H9 (cell line): Measurements from ENCODE around the gene PTGDR2. TPM values are rescaled to one million over a fixed set of nuclear protein-coding genes. Genes with fewer than 3 reads are reported as not detected.

Source experiments
- DNase-seq: peaks from one replicate; pipeline ENCODE4 v3.0.0-alpha.2; 2017
- H2AFZ ChIP-seq: one replicate; pipeline ENCODE4 v1.6.1; 2013; ENCODE audit warnings: mild to moderate bottlenecking, low read length, control low read depth, moderate library complexity
- H2AK5ac ChIP-seq: 2 replicates; pipeline ENCODE4 v1.6.1; 2013; ENCODE audit warnings: low read length, control low read depth, mixed read lengths; ENCODE audit not compliant: insufficient read length
- H2BK120ac ChIP-seq: one replicate; pipeline ENCODE4 v1.6.1; 2013; ENCODE audit warnings: low read depth, mild to moderate bottlenecking, low read length, control low read depth, inconsistent platforms; ENCODE audit not compliant: poor library complexity, severe bottlenecking
- H2BK12ac ChIP-seq: 2 replicates; pipeline ENCODE4 v1.6.1; 2013; ENCODE audit warnings: low read length, control low read depth, mixed read lengths, low read depth; ENCODE audit not compliant: insufficient read length
- H2BK15ac ChIP-seq: 2 replicates; pipeline ENCODE4 v1.6.1; 2013; ENCODE audit warnings: low read depth, low read length, control low read depth
- H2BK20ac ChIP-seq: one replicate; pipeline ENCODE4 v1.6.1; 2013; ENCODE audit warnings: low read depth, mild to moderate bottlenecking, low read length, control low read depth, inconsistent platforms; ENCODE audit not compliant: poor library complexity, severe bottlenecking
- H2BK5ac ChIP-seq: 2 replicates; pipeline ENCODE4 v1.6.1; 2013; ENCODE audit warnings: low read length, control low read depth, mixed read lengths; ENCODE audit not compliant: insufficient read length
- H3K14ac ChIP-seq: 2 replicates; pipeline ENCODE4 v1.6.1; 2013; ENCODE audit warnings: low read length, control low read depth; ENCODE audit not compliant: insufficient read depth
- H3K18ac ChIP-seq: 2 replicates; pipeline ENCODE4 v1.6.1; 2013; ENCODE audit warnings: low read depth, mild to moderate bottlenecking, mixed read lengths, low read length, control low read depth; ENCODE audit not compliant: insufficient read length
- H3K23ac ChIP-seq: 2 replicates; pipeline ENCODE4 v1.6.1; 2013; ENCODE audit warnings: low read length, control low read depth, mixed read lengths, low read depth; ENCODE audit not compliant: insufficient read length
- H3K23me2 ChIP-seq: 2 replicates; pipeline ENCODE4 v1.6.1; 2013; ENCODE audit warnings: low read depth, mild to moderate bottlenecking, mixed read lengths, low read length, control low read depth; ENCODE audit not compliant: insufficient read length, poor library complexity, severe bottlenecking
- H3K27ac ChIP-seq: 2 replicates; pipeline ENCODE4 v1.5.1; 2013; ENCODE audit warnings: low read length, control low read depth, mixed read lengths, low read depth; ENCODE audit not compliant: insufficient read length
- H3K27me3 ChIP-seq: 2 replicates; pipeline ENCODE4 v1.6.1; 2013; ENCODE audit warnings: low read length, control low read depth, inconsistent platforms; ENCODE audit not compliant: insufficient read depth
- H3K4ac ChIP-seq: 2 replicates; pipeline ENCODE4 v1.6.1; 2013; ENCODE audit warnings: low read depth, mild to moderate bottlenecking, control low read depth, inconsistent platforms, low read length, moderate library complexity
- H3K4me1 ChIP-seq: 2 replicates; pipeline ENCODE4 v1.6.1; 2013; ENCODE audit warnings: low read length, control low read depth, inconsistent platforms; ENCODE audit not compliant: insufficient read depth
- H3K4me2 ChIP-seq: 2 replicates; pipeline ENCODE4 v1.6.1; 2013; ENCODE audit warnings: low read length, control low read depth, mixed read lengths; ENCODE audit not compliant: insufficient read length, insufficient read depth
- H3K56ac ChIP-seq: 2 replicates; pipeline ENCODE4 v1.6.1; 2013; ENCODE audit warnings: low read depth, mild to moderate bottlenecking, mixed read lengths, low read length, control low read depth; ENCODE audit not compliant: insufficient read length
- H3K79me1 ChIP-seq: 2 replicates; pipeline ENCODE4 v1.6.1; 2013; ENCODE audit warnings: low read depth, mild to moderate bottlenecking, moderate library complexity, low read length, control low read depth, inconsistent platforms; ENCODE audit not compliant: insufficient read depth, poor library complexity, severe bottlenecking
- H3K79me2 ChIP-seq: 2 replicates; pipeline ENCODE4 v1.6.1; 2013; ENCODE audit warnings: low read length, control low read depth, inconsistent platforms; ENCODE audit not compliant: insufficient read depth
- H3K9ac ChIP-seq: 2 replicates; pipeline ENCODE4 v1.6.1; 2013; ENCODE audit warnings: low read length, control low read depth, mixed read lengths; ENCODE audit not compliant: insufficient read length; ENCODE audit errors: extremely low read depth
- H3K9me3 ChIP-seq: one replicate; pipeline ENCODE4 v1.6.1; 2013; ENCODE audit warnings: low read depth, low read length, inconsistent platforms; ENCODE audit not compliant: control insufficient read depth
- H3T11ph ChIP-seq: one replicate; pipeline ENCODE4 v1.6.1; 2013; ENCODE audit warnings: mild to moderate bottlenecking, low read length, control low read depth, inconsistent platforms
- H4K20me1 ChIP-seq: one replicate; pipeline ENCODE4 v1.6.1; 2013; ENCODE audit not compliant: control insufficient read depth, insufficient read length, insufficient read depth
- H4K5ac ChIP-seq: 2 replicates; pipeline ENCODE4 v1.6.1; 2013; ENCODE audit warnings: low read depth, mild to moderate bottlenecking, mixed read lengths, low read length, control low read depth; ENCODE audit not compliant: insufficient read length
- H4K8ac ChIP-seq: replicated peaks from 2 replicates; pipeline ENCODE4 v1.6.1; 2013; ENCODE audit warnings: low read length, control low read depth, mixed read lengths, low read depth; ENCODE audit not compliant: insufficient read length
- H4K91ac ChIP-seq: 2 replicates; pipeline ENCODE4 v1.6.1; 2013; ENCODE audit warnings: low read depth, mild to moderate bottlenecking, moderate library complexity, mixed read lengths, low read length, control low read depth; ENCODE audit not compliant: insufficient read length
- H3K27ac Mint-ChIP-seq, 3 experiments: 2 replicates in 2 of 3; 3 replicates in 1 of 3; pipeline ENCODE4 v1.8.0; 2020 to 2021; ENCODE audit warnings: mixed read lengths in 3 of 3, mild to moderate bottlenecking in 1 of 3, moderate library complexity in 1 of 3
- H3K27me3 Mint-ChIP-seq: 2 replicates; pipeline ENCODE4 v1.8.0; 2021; ENCODE audit warnings: low read depth, mild to moderate bottlenecking, moderate library complexity, mixed read lengths
- H3K36me3 Mint-ChIP-seq, 3 experiments: 2 replicates in 2 of 3; 3 replicates in 1 of 3; pipeline ENCODE4 v1.8.0; 2020 to 2021; ENCODE audit warnings: low read depth in 3 of 3, mixed read lengths in 3 of 3; ENCODE audit not compliant: insufficient read depth in 1 of 3
- H3K4me1 Mint-ChIP-seq, 2 experiments: 2 replicates each; pipeline ENCODE4 v1.8.0; 2020; ENCODE audit warnings: mixed read lengths in 2 of 2
- H3K4me3 Mint-ChIP-seq, 2 experiments: 2 replicates in 1 of 2; 3 replicates in 1 of 2; pipeline ENCODE4 v1.8.0; 2020 to 2021; ENCODE audit warnings: mild to moderate bottlenecking in 2 of 2, mixed read lengths in 2 of 2, moderate library complexity in 1 of 2
- H3K9me3 Mint-ChIP-seq, 2 experiments: 2 replicates in 1 of 2; 3 replicates in 1 of 2; pipeline ENCODE4 v1.8.0; 2020; ENCODE audit warnings: mild to moderate bottlenecking in 2 of 2, mixed read lengths in 2 of 2, moderate library complexity in 1 of 2
- WGBS: extraction: QIAGEN DNeasy Blood & Tissue Kit; methylation state at CpG from one replicate; pipeline ENCODE4 v1.1.7; 2013; ENCODE audit warnings: missing lambda C conversion rate, low lambda C conversion rate, mixed read lengths; ENCODE audit not compliant: insufficient read length; ENCODE audit errors: extremely low coverage; 5-methylcytosine and 5-hydroxymethylcytosine counted together
- total RNA-seq: library from RNA; stranded (reverse); gene quantifications from 2 replicates; pipeline ENCODE4 v1.2.1, GENCODE V29; 2021
- TF ChIP-seq, protein P1 (sequence below): fragments of 200-600 bp; sonication (generic); conservative IDR thresholded peaks from 3 replicates; pipeline ENCODE4 v1.8.0; 2021; ENCODE audit warnings: antibody characterized with exemption, mild to moderate bottlenecking

PTGDR2 gene
- total RNA-seq, 1 experiment from 2014 or later, result not detected

DNA sequence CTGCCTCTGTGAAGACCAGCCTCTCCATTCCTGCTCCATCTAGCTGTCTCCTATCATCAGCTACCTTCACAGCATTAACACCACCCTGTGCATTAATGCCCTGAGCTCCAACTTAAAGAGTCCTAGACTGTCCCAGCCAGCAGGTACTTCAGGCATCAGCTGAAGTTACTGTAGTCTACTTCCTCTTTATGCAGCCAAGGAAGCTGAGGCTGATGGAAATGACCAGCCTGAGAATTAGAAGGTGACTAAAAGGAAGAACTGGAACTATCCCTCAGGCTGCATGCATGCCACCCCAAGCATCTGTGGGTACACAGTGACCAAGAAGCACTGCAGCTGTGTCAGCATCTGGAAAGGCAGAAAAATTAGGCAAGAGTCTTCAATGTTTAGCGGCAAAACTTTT lies 42.4 kb downstream of the PTGDR2 start:
- WGBS, result no CpG with 5 or more reads among the region's 1 CpG
- H3K9me3 Mint-ChIP-seq, result peaks cover 22 to 28% of the 10 kb centered on the region in 2 experiments
- H3K36me3 Mint-ChIP-seq, result peaks cover 0 to 7% (median 5%) of the 10 kb centered on the region in 3 experiments; a peak in 1 of 7 replicates
- Histone ChIP-seq H3K56ac (no peak overlapping the region), H3K79me1 (no peaks in the 10 kb centered on the region), H2BK12ac (no peak overlapping the region), H4K91ac (no peak overlapping the region), H2BK15ac (no peak overlapping the region), H3K23me2 (no peaks in the 10 kb centered on the region), H2BK120ac (no peak overlapping the region), H3K23ac (no peak overlapping the region), H4K20me1 (no peaks in the 10 kb centered on the region), H3K9ac (no peak overlapping the region), H3K4me2 (no peak overlapping the region), H3K4me1 (no peaks in the 10 kb centered on the region), H3K79me2 (no peaks in the 10 kb centered on the region), H3K9me3 (no peaks in the 10 kb centered on the region), H4K5ac (no peak overlapping the region), H2AK5ac (no peak overlapping the region), H3K4ac (no peak overlapping the region), H3K14ac (no peak overlapping the region), H4K8ac (no peak overlapping the region), H3K18ac (no peak overlapping the region), H2BK20ac (no peak overlapping the region), H3K27me3 (no peaks in the 10 kb centered on the region), H3K27ac (no peak overlapping the region), H2AFZ (no peak overlapping the region), H2BK5ac (no peak overlapping the region), H3T11ph (no peak overlapping the region)
- DNase-seq, result no peak
- H3K27me3 Mint-ChIP-seq, result peaks cover 16% of the 10 kb centered on the region
- H3K4me1 Mint-ChIP-seq, result peaks cover 0 to 3% of the 10 kb centered on the region in 2 experiments; a peak in 2 of 4 replicates
- TF ChIP-seq, protein P1, sequence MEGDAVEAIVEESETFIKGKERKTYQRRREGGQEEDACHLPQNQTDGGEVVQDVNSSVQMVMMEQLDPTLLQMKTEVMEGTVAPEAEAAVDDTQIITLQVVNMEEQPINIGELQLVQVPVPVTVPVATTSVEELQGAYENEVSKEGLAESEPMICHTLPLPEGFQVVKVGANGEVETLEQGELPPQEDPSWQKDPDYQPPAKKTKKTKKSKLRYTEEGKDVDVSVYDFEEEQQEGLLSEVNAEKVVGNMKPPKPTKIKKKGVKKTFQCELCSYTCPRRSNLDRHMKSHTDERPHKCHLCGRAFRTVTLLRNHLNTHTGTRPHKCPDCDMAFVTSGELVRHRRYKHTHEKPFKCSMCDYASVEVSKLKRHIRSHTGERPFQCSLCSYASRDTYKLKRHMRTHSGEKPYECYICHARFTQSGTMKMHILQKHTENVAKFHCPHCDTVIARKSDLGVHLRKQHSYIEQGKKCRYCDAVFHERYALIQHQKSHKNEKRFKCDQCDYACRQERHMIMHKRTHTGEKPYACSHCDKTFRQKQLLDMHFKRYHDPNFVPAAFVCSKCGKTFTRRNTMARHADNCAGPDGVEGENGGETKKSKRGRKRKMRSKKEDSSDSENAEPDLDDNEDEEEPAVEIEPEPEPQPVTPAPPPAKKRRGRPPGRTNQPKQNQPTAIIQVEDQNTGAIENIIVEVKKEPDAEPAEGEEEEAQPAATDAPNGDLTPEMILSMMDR, result no peak
- no peak overlapping the region for H3K4me3 Mint-ChIP-seq
- no peak overlapping the region for H3K27ac Mint-ChIP-seq
